RCC 7860 (cell line): Measurements from ENCODE around the gene PCBP2.
A peak's percentile ranks its signal among the peaks of the same experiment; 100 is the strongest.
"Not testable (repeated sequence)": the region's sequence is repeated elsewhere in the genome, so short reads cannot be mapped to it uniquely, and the experiment has no call there.

Experiments used
- DNase-seq: peaks from one replicate; pipeline ENCODE4 v3.0.0-alpha.2; 2015; ENCODE audit warnings: low spot score
- FAIRE-seq: peaks from 2 replicates; lab custom pipeline; 2012; peaks lifted over from hg19 to GRCh38; lab: Jason Lieb, UNC

PCBP2 gene

GRCh38 chr12:53439582-53439981 lies 12.3 kb upstream of the PCBP2 start:
- not testable (repeated sequence) for FAIRE-seq, DNase-seq

- peak; percentile 84 for FAIRE-seq
- DNase-seq: peak; percentile 98
These were observed 10.7 kb upstream of the PCBP2 start, which contains the start of gene PRR13 for GRCh38 chr12:53441040-53441833. Gene PRR13 (plus strand): TSS chr12:53441734. CDS start chr12:53442715, 981 bp downstream.

- DNase-seq (no peak), FAIRE-seq (no peak)
These were observed 7.9 kb upstream of the PCBP2 start for GRCh38 chr12:53443955-53444354.

GRCh38 chr12:53444593-53445325 lies 7.1 kb upstream of the PCBP2 start:
- DNase-seq, FAIRE-seq: not testable (repeated sequence)

- no peak for DNase-seq
- FAIRE-seq: no peak
These were observed 966 bp upstream of the PCBP2 start for GRCh38 chr12:53450936-53451335.

- peak; percentile 61 for DNase-seq
- FAIRE-seq: no peak
These were observed 516 bp downstream of the PCBP2 start for GRCh38 chr12:53452159-53453077.

GRCh38 chr12:53453953-53454640 lies 2.2 kb downstream of the PCBP2 start:
- DNase-seq (no peak), FAIRE-seq (no peak)

- DNase-seq (no peak), FAIRE-seq (no peak)
These were observed 2.8 kb downstream of the PCBP2 start for GRCh38 chr12:53454707-53455106.

GRCh38 chr12:53456654-53457366 lies 4.9 kb downstream of the PCBP2 start:
- DNase-seq: peak; percentile 31
- FAIRE-seq: peak; percentile 73

GRCh38 chr12:53459097-53459496 lies 7.2 kb downstream of the PCBP2 start:
- FAIRE-seq: no peak
- no peak for DNase-seq

GRCh38 chr12:53461059-53461458 lies 9.2 kb downstream of the PCBP2 start:
- no peak for DNase-seq
- FAIRE-seq: no peak

- DNase-seq: no peak
- FAIRE-seq: no peak
These were observed 9.7 kb downstream of the PCBP2 start for GRCh38 chr12:53461591-53461990.

GRCh38 chr12:53462935-53463334 lies 11.0 kb downstream of the PCBP2 start:
- DNase-seq (no peak), FAIRE-seq (no peak)

- DNase-seq: no peak
- FAIRE-seq: no peak
These were observed 12.1 kb downstream of the PCBP2 start for GRCh38 chr12:53463802-53464560.

GRCh38 chr12:53464685-53465418 lies 12.9 kb downstream of the PCBP2 start:
- DNase-seq (no peak), FAIRE-seq (no peak)

- no peak for FAIRE-seq
- DNase-seq: no peak
These were observed 13.8 kb downstream of the PCBP2 start for GRCh38 chr12:53465679-53466078.

- DNase-seq (no peak), FAIRE-seq (no peak)
These were observed 14.7 kb downstream of the PCBP2 start for GRCh38 chr12:53466640-53467039.

- FAIRE-seq (no peak), DNase-seq (no peak)
These were observed 15.2 kb downstream of the PCBP2 start for GRCh38 chr12:53467082-53467481.
